KBM-7 (cell line): ENCODE measurements around the gene SLC25A23.
"Not testable (repeated sequence)": the region's sequence is repeated elsewhere in the genome, so short reads cannot be mapped to it uniquely, and the experiment has no call there.

Experiments used
- DNase-seq: peaks from one replicate; pipeline ENCODE4 v3.0.0-alpha.2; 2015
- in situ Hi-C: fragments of 300-500 bp; cut with MboI; formaldehyde crosslinking; loops from 2 replicates; pipeline ENCODE4 v1.14.3; 2020; ENCODE audit warnings: low sequenced_read_pairs, low pct_unique_long_range_greater_than_20kb, mixed read lengths

SLC25A23 gene

GRCh38 chr19:6429419-6430221 lies 30.0 kb downstream of the SLC25A23 start:
- peak; percentile 25 for DNase-seq
- in situ Hi-C loops, result no loop called here

- DNase-seq, in situ Hi-C loops: not testable (repeated sequence)
These were observed 30.7 kb downstream of the SLC25A23 start for GRCh38 chr19:6428692-6429418.

GRCh38 chr19:6427131-6427530 lies 32.5 kb downstream of the SLC25A23 start:
- no peak for DNase-seq
- in situ Hi-C loops, result no loop called here

GRCh38 chr19:6425732-6426620 lies 33.6 kb downstream of the SLC25A23 start:
- DNase-seq, result peak; percentile 27
- in situ Hi-C loops, result no loop called here

GRCh38 chr19:6424939-6425731 lies 34.5 kb downstream of the SLC25A23 start:
- in situ Hi-C loops, result no loop called here
- peak; percentile 100 for DNase-seq

- DNase-seq, result no peak
- in situ Hi-C loops, result no loop called here
These were observed 35.2 kb downstream of the SLC25A23 start, which contains the start of gene KHSRP for GRCh38 chr19:6424195-6424938. KHSRP (minus strand) TSS chr19:6424811; CDS start chr19:6424701, 110 bp downstream.

- in situ Hi-C loops, result no loop called here
- peak; percentile 49 for DNase-seq
These were observed 35.9 kb downstream of the SLC25A23 start for GRCh38 chr19:6423499-6424194.

- in situ Hi-C loops, result no loop called here
- DNase-seq, result no peak
These were observed 38.2 kb downstream of the SLC25A23 start for GRCh38 chr19:6421075-6422014.

- in situ Hi-C loops, result no loop called here
These were observed 41.0 kb downstream of the SLC25A23 start for GRCh38 chr19:6418562-6418932.

GRCh38 chr19:6417713-6418561 lies 41.7 kb downstream of the SLC25A23 start:
- in situ Hi-C loops, result no loop called here
- no peak for DNase-seq

More at GRCh38 chr19:6418562-6418932, 41.0 kb downstream of the SLC25A23 start:
- no peak for DNase-seq

GRCh38 chr19:6416658-6417405 lies 42.8 kb downstream of the SLC25A23 start:
- no peak for DNase-seq
- in situ Hi-C loops, result no loop called here

GRCh38 chr19:6415591-6416190 lies 43.9 kb downstream of the SLC25A23 start:
- in situ Hi-C loops, result no loop called here
- no peak for DNase-seq

GRCh38 chr19:6414793-6415590 lies 44.6 kb downstream of the SLC25A23 start:
- in situ Hi-C loops, result no loop called here
- no peak for DNase-seq
